Epithelial cell of prostate (primary cell): Measurements from ENCODE around the gene HBA2.
"Not testable (repeated sequence)": the region's sequence is repeated elsewhere in the genome, so short reads cannot be mapped to it uniquely, and the experiment has no call there.

Experiments
- DNase-seq: peaks from one replicate; pipeline ENCODE4 v3.0.0-alpha.2; 2011; ENCODE audit warnings: low read depth, low spot score
- H3K27ac ChIP-seq: fragments of 450-650 bp; 2 replicates; pipeline ENCODE4 v1.5.1; 2017; ENCODE audit warnings: mild to moderate bottlenecking

HBA2 gene

DNA sequence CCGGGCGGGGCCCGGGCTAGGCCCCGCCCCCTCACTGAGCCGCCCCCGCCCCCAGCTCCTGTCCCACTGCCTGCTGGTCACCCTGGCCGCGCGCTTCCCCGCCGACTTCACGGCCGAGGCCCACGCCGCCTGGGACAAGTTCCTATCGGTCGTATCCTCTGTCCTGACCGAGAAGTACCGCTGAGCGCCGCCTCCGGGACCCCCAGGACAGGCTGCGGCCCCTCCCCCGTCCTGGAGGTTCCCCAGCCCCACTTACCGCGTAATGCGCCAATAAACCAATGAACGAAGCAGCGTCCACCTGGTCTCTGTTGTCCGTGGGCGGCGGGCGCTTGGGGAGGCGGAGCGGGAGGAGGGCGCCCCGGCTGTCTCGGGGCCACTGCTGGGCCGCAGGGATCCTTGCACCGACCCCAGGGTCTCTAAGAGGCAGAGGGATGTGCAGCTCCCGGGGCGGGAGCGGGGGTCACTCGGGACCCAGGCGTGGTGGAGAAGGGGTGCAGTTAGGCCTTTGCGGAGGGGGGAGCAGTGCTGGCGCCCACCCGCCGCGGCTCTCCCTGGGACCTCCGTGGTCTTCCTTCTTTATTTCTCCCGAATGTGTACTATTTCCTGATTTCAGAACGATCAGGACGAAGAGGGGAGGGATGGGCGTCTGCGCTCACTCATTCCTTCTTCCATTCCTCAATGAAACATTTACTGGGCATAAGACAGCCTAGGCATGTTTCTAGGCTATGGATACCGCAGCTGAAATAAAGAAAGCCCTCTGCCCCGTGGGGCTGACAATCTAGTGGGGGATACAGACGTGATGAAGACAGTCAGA lies 18.3 kb upstream of the HBA2 start:
- no peak for DNase-seq
- H3K27ac ChIP-seq: no peak overlapping the region

DNA sequence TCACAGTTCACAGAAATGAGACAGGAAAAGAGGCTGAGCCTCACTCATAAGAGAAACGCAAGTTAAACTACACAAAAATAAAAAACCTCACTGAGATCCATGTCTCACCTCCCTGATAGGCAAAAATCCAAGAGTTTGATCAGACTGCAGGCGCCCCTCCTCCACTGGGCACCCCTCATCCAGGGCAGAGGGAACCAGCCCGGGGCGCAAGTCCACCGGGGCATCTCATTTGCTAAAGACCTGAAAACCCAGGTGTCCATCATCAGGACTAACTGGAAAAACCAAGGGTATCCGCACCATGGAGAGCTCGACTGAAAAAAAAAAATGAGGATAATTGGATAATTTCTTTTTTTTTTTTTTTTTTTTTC lies 17.7 kb upstream of the HBA2 start:
- no peak for DNase-seq
- H3K27ac ChIP-seq: no peak overlapping the region

DNA sequence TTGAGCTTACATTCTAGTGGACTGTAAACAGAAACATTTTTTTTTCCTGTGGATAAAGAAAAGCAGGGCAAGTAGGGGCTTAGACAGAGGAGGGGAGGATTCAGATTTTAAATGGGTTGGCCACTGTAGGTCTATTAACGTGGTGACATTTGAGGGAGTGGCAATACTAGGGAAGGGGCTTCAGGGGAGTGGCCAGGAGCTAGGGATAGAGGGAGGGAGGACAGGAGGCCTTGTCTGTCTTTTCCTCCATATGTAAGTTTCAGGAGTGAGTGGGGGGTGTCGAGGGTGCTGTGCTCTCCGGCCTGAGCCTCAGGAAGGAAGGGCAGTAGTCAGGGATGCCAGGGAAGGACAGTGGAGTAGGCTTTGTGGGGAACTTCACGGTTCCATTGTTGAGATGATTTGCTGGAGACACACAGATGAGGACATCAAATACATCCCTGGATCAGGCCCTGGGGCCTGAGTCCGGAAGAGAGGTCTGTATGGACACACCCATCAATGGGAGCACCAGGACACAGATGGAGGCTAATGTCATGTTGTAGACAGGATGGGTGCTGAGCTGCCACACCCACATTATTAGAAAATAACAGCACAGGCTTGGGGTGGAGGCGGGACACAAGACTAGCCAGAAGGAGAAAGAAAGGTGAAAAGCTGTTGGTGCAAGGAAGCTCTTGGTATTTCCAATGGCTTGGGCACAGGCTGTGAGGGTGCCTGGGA lies 13.4 kb upstream of the HBA2 start:
- no peak overlapping the region for H3K27ac ChIP-seq
- no peak for DNase-seq

DNA sequence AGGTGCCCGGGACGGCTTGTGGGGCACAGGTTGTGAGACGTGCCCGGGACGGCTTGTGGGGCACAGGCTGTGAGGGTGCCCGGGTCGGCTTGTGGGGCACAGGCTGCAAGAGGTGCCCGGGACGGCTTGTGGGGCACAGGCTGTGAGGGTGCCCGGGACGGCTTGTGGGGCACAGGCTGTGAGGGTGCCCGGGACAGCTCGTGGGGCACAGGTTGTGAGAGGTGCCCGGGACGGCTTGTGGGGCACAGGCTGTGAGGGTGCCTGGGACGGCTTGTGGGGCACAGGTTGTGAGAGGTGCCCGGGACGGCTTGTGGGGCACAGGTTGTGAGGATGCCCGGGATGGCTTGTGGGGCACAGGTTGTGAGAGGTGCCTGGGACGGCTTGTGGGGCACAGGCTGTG lies 12.4 kb upstream of the HBA2 start:
- DNase-seq, H3K27ac ChIP-seq: not testable (repeated sequence)

DNA sequence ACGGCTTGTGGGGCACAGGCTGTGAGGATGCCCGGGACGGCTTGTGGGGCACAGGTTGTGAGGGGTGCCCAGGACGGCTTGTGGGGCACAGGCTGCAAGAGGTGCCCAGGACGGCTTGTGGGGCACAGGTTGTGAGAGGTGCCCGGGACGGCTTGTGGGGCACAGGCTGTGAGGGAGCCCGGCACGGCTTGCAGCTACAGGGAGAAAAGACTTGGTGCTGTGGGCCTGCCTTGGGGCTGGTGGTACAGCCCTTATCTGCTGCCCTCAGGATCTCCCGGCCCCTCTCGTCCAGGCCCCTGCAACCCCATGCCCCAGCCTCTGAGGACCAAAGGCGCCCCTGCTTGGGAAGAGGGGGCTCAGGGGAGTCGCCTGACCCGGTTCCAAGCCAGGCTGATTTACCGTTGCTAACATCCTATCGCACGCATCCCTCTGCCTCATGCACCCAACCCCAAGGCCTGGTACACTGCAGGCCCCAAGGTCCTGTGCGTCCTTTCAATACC lies 11.9 kb upstream of the HBA2 start:
- no peak overlapping the region for H3K27ac ChIP-seq
- no peak for DNase-seq

DNA sequence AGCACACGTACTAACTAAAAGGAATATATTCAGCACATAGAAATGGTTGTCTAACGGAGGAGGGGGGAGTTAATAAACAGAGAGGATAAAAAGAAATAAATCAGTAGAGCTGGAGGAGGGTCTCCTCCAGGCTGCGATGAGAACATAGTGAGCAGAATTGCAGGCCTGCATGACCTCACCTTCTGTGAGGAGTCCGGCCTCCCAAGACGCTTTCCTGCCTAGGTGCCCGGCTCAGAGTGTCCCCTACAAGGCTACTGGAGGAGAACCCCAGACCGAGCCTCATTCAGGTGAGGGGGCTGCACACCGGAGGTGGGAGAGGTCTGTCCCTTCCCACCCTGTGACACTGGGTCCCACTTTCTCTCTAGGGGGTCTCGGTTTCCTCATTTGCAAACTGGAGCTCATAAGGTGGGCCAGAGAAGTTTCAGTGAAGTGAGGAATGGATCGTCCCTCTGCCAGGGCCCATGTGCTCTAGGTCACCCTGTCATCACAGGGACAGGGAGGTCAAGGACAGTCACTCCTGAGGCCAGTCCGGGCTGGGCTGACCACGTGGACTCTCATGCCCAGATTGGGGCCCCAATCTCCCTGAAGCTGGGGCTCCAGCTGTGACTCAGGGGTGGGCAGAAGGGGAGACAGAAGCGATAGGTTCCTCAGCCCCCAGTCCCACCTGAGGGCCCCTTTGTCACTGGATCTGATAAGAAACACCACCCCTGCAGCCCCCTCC lies 10.2 kb upstream of the HBA2 start:
- H3K27ac ChIP-seq: no peak overlapping the region
- DNase-seq: no peak

DNA sequence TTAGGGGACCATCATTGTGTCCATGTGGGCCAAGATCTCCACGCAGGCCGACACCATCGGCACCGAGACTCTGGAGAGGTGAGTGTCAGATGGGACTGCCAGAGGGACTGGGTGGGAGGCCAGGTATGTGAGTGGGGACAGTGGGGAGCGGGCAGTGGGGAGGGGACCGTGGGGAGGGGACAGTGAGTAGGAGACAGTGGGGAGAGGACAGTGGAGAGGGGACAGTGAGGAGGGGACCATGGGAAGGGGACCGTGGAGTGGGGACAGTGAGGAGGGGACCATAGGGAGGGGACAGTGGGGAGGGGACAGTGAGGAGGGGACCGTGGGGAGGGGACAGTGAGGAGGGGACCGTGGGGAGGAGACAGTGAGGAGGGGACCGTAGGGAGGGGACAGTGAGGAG lies 9.5 kb upstream of the HBA2 start:
- H3K27ac ChIP-seq, DNase-seq: not testable (repeated sequence)

DNA sequence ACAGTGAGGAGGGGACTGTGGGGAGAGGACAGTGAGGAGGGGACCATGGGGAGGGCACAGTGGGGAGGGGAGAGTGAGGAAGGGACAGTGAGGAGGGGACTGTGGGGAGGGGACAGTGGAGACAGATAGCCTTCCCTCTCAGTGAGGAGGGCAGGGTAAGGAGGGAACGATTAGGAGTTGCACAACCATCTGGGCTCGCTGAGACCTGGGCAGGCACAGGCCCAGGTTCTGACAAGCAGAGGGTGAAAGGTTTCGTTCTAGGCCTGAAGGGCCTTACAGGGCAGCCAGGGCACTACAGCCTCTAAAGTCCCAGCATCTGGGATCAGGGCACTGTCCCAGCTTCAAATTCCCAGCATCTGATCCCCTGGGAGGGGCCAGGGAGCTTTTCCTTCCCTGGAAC lies 9.0 kb upstream of the HBA2 start:
- H3K27ac ChIP-seq, DNase-seq: not testable (repeated sequence)

DNA sequence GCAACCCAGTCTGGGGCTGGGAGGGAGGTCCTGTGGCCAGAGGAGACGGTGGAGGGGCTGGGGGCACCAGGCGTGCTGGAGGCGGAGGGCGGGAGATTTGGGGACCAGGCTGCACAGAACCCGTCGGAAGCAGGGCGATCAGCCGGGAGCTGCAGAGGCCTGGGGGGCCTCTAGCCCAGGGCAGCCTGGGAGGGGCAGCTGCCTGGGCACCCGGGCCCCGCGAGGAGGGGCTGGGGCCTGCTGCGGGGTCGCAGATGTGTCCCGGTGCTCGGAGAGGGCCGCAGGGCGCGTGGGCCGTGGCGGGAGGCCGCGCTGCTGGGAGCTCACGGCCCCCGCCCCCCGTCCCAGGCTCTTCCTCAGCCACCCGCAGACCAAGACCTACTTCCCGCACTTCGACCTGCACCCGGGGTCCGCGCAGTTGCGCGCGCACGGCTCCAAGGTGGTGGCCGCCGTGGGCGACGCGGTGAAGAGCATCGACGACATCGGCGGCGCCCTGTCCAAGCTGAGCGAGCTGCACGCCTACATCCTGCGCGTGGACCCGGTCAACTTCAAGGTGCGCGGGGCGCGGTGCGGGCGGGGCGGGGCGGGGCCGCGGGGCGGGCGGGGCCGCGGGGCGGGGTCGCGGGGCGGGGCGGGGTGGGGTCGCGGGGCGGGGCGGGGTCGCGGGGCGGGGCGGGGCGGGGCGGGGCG lies 8.4 kb upstream of the HBA2 start:
- H3K27ac ChIP-seq, DNase-seq: not testable (repeated sequence)

DNA sequence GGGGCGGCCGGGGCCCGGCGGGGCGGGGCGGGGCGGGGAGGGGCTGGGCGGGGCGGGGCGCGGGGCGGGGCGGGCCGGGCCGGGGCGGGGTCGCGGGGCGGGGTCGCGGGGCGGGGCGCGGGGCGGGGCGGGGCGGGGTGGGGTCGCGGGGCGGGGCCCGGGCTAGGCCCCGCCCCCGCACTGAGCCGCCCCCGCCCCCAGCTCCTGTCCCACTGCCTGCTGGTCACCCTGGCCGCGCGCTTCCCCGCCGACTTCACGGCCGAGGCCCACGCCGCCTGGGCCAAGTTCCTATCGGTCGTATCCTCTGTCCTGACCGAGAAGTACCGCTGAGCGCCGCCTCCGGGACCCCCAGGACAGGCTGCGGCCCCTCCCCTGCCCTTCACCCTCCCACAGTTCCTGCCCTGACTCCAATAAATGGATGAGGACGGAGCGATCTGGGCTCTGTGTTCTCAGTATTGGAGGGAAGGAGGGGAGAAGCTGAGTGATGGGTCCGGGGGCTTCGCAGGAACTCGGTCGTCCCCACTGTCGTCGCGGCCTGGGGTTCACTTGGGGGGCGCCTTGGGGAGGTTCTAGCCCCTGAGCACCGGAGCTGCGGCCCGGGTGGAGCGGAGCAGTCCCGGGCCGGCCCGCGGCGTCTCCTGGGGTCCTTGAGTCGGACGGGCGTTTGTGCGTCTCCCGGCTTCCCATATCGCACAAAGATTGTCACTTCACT lies 7.7 kb upstream of the HBA2 start:
- DNase-seq: no peak
- no peak overlapping the region for H3K27ac ChIP-seq

DNA sequence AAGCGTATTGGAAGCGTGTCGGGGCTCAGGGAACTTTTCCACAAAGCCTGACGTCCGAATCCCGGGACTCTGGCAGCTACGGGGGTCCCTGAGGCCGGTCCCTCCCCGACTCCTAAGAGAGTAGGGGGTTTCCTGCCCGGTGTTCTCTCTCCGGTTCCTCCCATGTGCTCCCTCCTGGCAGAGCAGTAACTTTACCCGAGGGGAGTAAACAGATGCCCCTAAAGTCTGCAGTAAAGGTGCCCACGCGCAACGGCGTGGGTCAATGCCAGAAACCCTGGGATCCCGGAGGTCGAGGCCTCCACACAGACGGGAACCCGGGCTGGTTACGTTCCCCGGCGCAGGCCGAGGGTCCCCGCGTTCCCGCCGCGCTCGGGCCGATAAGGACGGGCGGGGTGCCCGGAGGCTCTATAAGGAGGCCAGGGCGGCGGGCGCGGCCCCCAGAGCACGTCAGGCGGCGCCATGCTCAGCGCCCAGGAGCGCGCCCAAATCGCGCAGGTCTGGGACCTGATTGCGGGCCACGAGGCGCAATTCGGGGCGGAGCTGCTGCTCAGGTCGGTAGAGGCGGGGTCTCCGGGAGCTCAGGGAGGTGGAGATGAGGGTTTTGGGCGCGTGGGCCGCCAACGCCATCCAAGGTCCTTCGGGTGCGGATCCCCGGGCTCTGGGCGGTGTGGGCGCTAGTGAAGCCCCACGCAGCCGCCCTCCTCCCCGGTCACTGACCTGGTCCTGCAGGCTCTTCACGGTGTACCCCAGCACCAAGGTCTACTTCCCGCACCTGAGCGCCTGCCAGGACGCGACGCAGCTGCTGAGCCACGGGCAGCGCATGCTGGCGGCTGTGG lies 6.9 kb upstream of the HBA2 start, which contains the start of gene HBM:
Gene HBM (plus strand): TSS at position 440 of the 836 bp plus-strand sequence. CDS start 20 bp downstream, at position 460.
- no peak for DNase-seq
- H3K27ac ChIP-seq: no peak within 1 kb of the TSS

DNA sequence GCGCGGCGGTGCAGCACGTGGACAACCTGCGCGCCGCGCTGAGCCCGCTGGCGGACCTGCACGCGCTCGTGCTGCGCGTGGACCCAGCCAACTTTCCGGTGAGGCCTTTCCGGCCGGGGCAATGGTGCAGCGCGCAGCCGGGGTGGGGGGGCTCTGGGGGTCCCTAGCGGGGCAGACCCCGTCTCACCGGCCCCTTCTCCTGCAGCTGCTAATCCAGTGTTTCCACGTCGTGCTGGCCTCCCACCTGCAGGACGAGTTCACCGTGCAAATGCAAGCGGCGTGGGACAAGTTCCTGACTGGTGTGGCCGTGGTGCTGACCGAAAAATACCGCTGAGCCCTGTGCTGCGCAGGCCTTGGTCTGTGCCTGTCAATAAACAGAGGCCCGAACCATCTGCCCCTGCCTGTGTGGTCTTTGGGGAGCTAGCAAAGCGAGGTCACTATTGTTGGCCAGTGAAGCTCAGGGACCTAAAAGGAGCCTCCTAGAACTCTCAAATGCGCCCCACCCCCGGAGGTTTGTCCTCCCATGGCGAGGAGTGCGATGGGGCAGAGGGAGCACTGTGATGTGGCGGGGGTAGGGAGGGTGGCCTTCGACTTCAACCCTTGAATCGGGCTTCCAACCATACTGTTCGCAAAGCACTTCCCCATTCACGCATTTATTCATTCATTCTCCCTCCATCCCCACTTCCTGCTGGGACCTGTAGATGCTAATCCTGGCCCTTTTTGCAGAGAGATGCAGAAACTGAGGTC lies 6.1 kb upstream of the HBA2 start:
- H3K27ac ChIP-seq: no peak overlapping the region
- DNase-seq: no peak

DNA sequence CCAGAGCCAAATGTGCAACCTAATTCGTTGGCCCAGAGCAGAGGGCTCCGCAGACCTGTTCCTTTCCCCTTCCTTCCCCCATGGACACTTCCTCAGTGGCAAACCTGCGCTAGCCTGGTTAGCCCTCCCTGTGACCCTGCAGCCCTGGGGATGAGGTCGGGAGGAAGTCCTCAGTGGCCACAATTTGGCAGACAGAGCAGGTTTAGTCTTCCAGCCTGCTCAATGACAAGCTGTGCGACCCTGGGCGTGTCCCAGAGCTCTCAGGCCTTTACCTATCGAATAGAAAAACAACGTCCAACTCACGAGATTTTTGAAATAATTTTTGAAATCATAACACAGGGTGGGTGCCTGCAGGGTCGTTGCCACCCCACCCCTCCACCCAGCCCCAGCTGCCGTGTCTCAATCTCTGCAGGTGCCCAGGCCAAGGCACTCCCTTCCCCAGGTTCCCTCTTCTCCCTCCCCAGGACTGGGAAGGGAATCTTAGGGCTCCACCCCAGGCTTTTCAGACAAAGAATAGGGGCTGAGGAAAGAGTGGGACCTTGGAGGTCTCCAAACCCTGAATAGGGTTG lies 5.5 kb upstream of the HBA2 start:
- no peak for DNase-seq
- H3K27ac ChIP-seq: no peak overlapping the region

DNA sequence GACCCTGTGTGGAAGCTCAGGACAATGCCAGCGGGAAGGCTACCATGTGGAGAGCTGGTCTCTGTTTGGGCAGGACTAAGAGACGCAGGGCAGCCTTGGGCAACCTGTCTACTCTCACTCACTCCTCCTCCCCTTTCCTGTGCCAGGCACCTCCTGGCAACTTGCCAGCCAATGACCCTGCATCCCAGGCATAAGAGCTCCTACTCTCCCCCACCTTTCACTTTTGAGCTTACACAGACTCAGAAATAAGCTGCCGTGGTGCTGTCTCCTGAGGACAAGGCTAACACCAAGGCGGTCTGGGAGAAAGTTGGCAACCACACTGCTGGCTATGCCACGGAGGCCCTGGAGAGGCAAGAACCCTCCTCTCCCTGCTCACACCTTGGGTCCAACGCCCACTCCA lies 4.3 kb upstream of the HBA2 start:
- no peak overlapping the region for H3K27ac ChIP-seq
- no peak for DNase-seq

DNA sequence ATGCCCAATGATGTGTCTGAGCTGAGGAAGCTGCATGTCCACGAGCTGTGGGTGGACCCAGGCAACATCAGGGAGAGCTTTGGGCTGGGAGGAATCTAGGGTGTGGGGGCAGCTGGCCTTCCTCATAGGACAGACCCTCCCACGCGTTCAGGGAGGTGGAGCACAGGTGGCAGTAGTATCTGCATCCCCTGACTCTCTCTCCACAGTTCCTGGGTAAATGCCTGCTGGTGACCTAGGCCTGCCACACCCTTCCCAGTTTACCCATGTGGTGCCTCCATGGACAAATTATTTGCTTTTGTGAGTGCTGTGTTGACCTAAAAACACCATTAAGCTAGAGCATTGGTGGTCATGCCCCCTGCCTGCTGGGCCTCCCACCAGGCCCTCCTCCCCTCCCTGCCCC lies 3.7 kb upstream of the HBA2 start:
- DNase-seq: no peak
- H3K27ac ChIP-seq: no peak overlapping the region

DNA sequence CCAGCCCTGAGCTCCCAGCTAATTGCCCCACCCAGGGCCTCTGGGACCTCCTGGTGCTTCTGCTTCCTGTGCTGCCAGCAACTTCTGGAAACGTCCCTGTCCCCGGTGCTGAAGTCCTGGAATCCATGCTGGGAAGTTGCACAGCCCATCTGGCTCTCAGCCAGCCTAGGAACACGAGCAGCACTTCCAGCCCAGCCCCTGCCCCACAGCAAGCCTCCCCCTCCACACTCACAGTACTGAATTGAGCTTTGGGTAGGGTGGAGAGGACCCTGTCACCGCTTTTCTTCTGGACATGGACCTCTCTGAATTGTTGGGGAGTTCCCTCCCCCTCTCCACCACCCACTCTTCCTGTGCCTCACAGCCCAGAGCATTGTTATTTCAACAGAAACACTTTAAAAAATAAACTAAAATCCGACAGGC lies 2.6 kb upstream of the HBA2 start:
- DNase-seq, H3K27ac ChIP-seq: not testable (repeated sequence)

DNA sequence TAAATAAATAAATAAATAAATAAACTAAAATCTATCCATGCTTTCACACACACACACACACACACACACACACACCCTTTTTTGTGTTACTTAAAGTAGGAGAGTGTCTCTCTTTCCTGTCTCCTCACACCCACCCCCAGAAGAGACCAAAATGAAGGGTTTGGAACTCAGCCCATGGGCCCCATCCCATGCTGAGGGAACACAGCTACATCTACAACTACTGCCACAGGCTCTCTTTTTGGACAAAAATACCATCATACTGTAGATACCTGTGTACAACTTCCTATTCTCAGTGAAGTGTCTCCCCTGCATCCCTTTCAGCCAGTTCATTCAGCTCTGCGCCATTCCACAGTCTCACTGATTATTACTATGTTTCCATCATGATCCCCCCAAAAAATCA lies 1.9 kb upstream of the HBA2 start:
- no peak for DNase-seq
- H3K27ac ChIP-seq: no peak overlapping the region
